Measurements from ENCODE around the gene OPN1SW. TPM values are rescaled to one million over a fixed set of nuclear protein-coding genes. Genes with fewer than 3 reads are reported as not detected.

Gene OPN1SW
- total and polyA plus RNA-seq, 7 donors: 0.10 TPM; not detected in 6

GRCh38 chr7:128734890-128735289 lies 40.7 kb downstream of the OPN1SW start:
- DNase-seq: no peak

DNA sequence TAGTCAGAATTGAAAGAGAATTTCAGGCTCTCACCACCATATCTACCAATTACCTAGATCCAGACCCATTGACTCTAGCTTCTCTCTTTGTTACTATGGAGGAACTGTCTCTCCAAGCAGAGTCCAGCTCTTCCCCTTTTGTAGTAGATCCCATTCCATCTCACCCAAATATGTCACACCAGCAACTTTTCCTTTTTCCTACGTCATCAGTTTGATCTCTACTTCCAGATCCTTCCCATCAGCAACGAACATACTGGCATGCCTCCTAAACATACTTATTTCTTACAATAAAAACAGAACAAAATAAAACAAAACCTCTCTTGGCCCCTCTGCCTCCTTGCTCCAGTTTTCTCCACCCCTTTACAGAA lies 42.3 kb downstream of the OPN1SW start:
- Histone ChIP-seq H3K4me1 (peaks cover 5% of the 10 kb centered on the region), H3K4me3 (no peak overlapping the region), H3K27me3 (ENCODE audit: insufficient read depth in 3 of 3, low read length in 2 of 3) (peaks cover 0 to 13% (median 0%) of the 10 kb centered on the region in 3 donors), H3K9me3 (no peaks in the 10 kb centered on the region), H3K36me3 (ENCODE audit: insufficient read depth in 1 of 2, low read depth in 1 of 2) (no peaks in the 10 kb centered on the region), H3K27ac (no peak overlapping the region)
- 62 to 77% (median 75%) methylated on average over 2 of the region's 2 CpGs for WGBS, 3 donors
- TF ChIP-seq, protein P1, sequence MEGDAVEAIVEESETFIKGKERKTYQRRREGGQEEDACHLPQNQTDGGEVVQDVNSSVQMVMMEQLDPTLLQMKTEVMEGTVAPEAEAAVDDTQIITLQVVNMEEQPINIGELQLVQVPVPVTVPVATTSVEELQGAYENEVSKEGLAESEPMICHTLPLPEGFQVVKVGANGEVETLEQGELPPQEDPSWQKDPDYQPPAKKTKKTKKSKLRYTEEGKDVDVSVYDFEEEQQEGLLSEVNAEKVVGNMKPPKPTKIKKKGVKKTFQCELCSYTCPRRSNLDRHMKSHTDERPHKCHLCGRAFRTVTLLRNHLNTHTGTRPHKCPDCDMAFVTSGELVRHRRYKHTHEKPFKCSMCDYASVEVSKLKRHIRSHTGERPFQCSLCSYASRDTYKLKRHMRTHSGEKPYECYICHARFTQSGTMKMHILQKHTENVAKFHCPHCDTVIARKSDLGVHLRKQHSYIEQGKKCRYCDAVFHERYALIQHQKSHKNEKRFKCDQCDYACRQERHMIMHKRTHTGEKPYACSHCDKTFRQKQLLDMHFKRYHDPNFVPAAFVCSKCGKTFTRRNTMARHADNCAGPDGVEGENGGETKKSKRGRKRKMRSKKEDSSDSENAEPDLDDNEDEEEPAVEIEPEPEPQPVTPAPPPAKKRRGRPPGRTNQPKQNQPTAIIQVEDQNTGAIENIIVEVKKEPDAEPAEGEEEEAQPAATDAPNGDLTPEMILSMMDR (IDR thresholded peaks at IDR 0.05): no peak
- ATAC-seq (no peak), DNase-seq (no peak)
- intact Hi-C loops (cut with DNase I): no loop called here

More at GRCh38 chr7:128734890-128735289, 40.7 kb downstream of the OPN1SW start:
- no peaks in the 10 kb centered on the region for H3K9me3 ChIP-seq
- no peak overlapping the region for H3K4me3 ChIP-seq
- WGBS, 3 donors: 94 to 100% methylated on average over 1 of the region's 1 CpG; no CpG with 5 or more reads in 1 of the 3 donors
- ATAC-seq: no peak
- no peak overlapping the region for H3K27ac ChIP-seq
- peaks cover 0 to 13% (median 0%) of the 10 kb centered on the region in 3 donors for H3K27me3 ChIP-seq (ENCODE audit: insufficient read depth in 3 of 3, low read length in 2 of 3)
- TF ChIP-seq, protein P1 (IDR thresholded peaks at IDR 0.05): no peak
- peaks cover 10% of the 10 kb centered on the region for H3K4me1 ChIP-seq
- H3K36me3 ChIP-seq (ENCODE audit: insufficient read depth in 1 of 2, low read depth in 1 of 2): no peaks in the 10 kb centered on the region
- intact Hi-C loops (cut with DNase I): loop anchor here in 1 of 2 donors (5.0 kb wide), 1 partner anchor 92 kb away; no protein-coding TSS in a partner anchor

GRCh38 chr7:128732521-128733277 lies 42.9 kb downstream of the OPN1SW start:
- intact Hi-C loops (cut with DNase I): no loop called here
- Histone ChIP-seq H3K27me3 (ENCODE audit: insufficient read depth in 3 of 3, low read length in 2 of 3) (peaks cover 0 to 13% (median 0%) of the 10 kb centered on the region in 3 donors), H3K4me3 (no peak overlapping the region), H3K36me3 (ENCODE audit: insufficient read depth in 1 of 2, low read depth in 1 of 2) (no peaks in the 10 kb centered on the region), H3K27ac (no peak overlapping the region), H3K4me1 (no peaks in the 10 kb centered on the region), H3K9me3 (no peaks in the 10 kb centered on the region)
- DNase-seq (no peak), ATAC-seq (no peak)
- TF ChIP-seq, protein P1 (IDR thresholded peaks at IDR 0.05): no peak
- WGBS, 3 donors: 64 to 70% (median 67%) methylated on average over 2 of the region's 2 CpGs

- no peaks in the 10 kb centered on the region for H3K9me3 ChIP-seq
- H3K36me3 ChIP-seq (ENCODE audit: insufficient read depth in 1 of 2, low read depth in 1 of 2): no peaks in the 10 kb centered on the region
- no peak for DNase-seq
- no peak overlapping the region for H3K4me3 ChIP-seq
- TF ChIP-seq, protein P1 (IDR thresholded peaks at IDR 0.05): no peak
- 84 to 92% (median 89%) methylated on average over 8 of the region's 8 CpGs for WGBS, 3 donors
- ATAC-seq: no peak
- H3K27ac ChIP-seq: no peak overlapping the region
- peaks cover 0 to 13% (median 0%) of the 10 kb centered on the region in 3 donors for H3K27me3 ChIP-seq (ENCODE audit: insufficient read depth in 3 of 3, low read length in 2 of 3)
- H3K4me1 ChIP-seq: no peaks in the 10 kb centered on the region
- intact Hi-C loops (cut with DNase I): no loop called here
Measured at GRCh38 chr7:128731184-128731583, 44.4 kb downstream of the OPN1SW start.

All from psoas muscle (tissue), 8 donors.